HG02970 (cell line): ENCODE measurements around the gene MAGOHB.

Experiments used
- ATAC-seq: cut with Tn5 transposase; IDR thresholded peaks from one replicate; pipeline ENCODE4 v1.9.1; 2021; ENCODE audit warnings: mild to moderate bottlenecking, moderate library complexity, moderate number of reproducible peaks; ENCODE audit not compliant: unreplicated experiment, low FRiP score

The MAGOHB gene

GRCh38 chr12:10557766-10558165 lies 55.6 kb downstream of the MAGOHB start:
- no peak for ATAC-seq

- ATAC-seq, result no peak
These were observed 56.1 kb downstream of the MAGOHB start for GRCh38 chr12:10557329-10557728.

- ATAC-seq, result no peak
These were observed 58.5 kb downstream of the MAGOHB start for GRCh38 chr12:10554756-10555481.

- ATAC-seq, result no peak
These were observed 59.1 kb downstream of the MAGOHB start for GRCh38 chr12:10554228-10554755.
